NCI-H526 treated with DMSO at 0.1 percent for 48 hours (cell line): Measurements from ENCODE around the gene NREP.

ENCODE experiments used
- DNase-seq: peaks from one replicate; lab custom pipeline; 2025; lab: John Stamatoyannopoulos, UW

The NREP gene

GRCh38 chr5:111765613-111766571 is 8.9 kb upstream of the NREP start:
- no peak for DNase-seq

- no peak for DNase-seq
Observed at GRCh38 chr5:111764019-111764418, 7.0 kb upstream of the NREP start.

GRCh38 chr5:111762895-111763294 is 5.9 kb upstream of the NREP start:
- peak; percentile 33 for DNase-seq

- DNase-seq = no peak
Observed at GRCh38 chr5:111758284-111758628, 1.3 kb upstream of the NREP start.

DNA sequence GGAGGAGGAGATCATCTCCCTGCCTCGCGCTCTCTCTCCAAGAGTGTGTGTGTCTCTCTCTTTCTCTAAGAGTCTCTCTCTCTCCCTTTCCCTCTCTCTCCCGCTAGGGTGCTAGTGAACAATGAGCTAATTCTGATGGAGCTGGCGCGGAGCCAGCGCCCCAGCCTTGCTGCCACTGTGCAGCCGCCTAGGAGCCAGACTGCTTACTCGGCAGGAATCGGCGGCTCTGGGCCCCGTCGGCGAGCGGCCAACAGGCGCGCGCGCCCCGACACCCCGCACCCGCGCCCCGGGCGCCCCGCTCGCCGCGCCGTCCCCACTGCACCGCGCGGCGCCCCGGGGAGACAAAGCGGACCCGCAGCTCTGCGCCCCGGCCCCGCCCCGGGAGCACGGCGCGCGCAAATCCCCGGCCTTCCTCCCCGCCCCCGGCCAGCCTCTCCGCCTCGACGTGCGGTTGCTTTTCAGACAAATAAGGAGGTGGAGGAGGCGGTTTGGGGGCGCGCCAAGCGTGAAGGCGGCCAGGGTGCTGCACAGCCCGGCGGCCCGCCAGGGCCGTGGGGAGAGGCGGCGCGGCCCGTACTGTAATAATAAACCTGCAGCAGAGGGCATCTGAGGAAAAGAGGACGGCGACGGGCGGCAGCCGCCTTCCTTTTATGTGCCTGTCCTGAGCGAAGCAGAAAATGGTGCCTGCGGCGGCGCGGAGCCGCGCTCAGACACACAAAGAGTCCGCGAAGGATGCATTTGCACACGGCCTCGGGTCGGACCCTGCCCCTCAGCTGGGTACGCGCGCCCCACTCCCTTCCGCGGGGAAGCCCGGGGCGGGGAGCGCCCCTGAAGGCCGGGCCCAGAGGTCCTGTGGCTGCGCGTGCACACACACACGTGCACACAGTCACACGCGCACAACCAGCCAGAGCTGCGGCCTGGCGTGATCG is 625 bp upstream of the NREP start:
- DNase-seq = peak; percentile 73

DNA sequence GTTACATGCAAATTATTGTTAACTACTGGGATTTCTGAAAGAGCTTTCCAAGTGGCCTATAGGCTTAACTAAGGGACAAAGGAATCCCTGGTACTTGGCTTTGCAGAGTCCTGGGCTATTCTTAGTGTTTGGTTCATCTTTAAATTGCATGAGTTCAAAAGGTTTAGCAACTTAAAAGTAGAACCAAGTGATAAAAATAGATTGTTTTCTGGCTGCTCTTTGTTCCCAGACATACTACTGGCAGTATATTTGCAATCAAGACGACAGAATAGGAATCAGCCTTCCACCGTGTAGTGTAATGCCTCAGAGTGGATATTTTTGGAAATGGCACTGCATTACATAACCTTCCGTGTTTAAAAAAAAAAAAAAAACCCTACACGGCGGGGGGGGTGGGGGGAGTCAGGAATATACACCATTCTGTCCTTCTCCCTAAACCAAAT is 1.0 kb downstream of the NREP start:
- DNase-seq = peak; percentile 62

- peak; percentile 62 for DNase-seq
Observed at GRCh38 chr5:111755345-111755941, 1.6 kb downstream of the NREP start.

DNA sequence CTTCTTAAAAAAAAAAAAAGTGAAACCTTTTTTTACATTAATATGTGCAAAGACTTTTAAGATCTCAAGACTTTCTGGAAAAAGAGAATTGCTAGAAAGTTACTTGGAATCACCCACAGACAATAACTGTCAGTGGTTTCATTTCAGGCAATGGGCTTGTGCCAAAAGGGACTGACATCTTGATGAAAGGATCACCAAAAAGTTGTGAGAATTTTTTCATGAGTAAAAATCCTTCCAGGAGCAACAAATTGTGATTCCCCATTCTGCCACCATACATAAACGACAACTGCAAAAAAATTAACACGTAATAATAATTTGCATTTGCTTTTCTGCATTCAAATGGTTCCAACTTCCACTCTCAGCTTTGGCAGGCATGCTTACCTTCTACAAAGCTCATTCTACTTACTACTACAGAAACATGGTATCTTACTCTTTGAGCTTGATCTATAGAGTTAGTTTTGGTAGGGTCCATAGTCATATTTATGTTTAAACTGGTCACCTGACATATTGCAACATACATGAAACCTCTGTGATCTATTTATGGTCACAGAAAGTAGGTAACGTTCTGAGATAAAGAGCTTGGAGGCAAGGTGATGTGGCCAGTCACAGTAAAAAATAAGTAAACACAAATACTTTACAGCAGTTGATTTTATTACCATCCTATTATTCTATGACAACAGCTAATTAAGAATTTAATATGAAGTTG is 3.0 kb downstream of the NREP start:
- DNase-seq = peak; percentile 17

GRCh38 chr5:111752426-111752965 is 4.5 kb downstream of the NREP start:
- no peak for DNase-seq

DNA sequence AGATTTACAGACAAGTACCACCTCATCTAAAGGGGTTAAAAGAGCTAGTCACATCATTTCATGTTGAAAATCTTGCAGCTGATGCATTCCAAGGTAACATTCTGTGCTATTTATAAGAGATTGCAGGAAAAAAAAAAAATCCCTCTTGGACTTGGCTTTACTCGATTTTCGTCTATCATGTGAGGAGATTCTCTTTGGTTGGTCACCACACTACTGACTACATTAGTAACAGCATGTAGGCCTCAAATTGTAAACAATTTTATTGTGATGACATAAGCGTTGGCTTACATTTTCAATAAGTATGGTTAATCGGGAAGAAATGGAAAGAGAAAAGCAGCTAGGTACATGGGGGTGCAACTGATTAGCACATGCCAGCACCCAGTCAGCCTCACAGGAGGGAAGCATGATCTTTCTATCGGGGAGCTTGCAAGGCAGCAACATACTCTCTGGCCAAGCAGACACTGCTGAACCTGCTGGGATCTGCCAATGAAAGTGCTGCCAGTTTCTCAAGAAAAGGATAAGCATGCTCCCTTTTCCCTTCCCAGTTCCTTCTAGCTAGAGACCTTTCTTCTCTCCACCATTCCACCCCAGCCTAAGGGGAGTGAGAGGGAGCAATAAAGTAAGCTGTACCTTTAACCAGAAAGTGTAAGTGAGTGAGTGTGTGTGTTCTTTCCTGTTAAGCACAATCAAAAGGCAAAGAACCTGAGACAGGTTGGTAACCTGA is 7.5 kb downstream of the NREP start:
- no peak for DNase-seq

DNA sequence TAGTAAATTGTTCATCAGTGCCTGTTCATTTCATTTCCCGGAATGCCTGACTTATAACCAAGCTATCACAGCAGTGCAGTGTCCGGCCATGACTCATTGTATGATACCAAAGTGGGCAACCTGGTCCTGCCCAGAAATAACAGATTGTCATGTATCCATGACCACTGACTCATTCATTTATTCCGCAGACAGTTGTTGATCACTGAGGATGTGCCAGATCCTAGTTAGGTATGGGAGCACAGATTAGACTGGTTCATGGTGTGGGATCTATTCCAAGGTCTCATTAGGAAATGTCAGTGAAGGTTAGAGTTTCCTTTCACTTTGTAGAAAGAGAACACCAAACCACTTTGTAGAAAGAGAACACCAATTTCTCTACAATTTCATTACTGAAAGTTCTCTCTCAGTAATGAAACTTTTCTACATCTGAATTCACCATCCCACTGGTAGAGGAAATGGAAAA is 8.7 kb downstream of the NREP start:
- DNase-seq = no peak

- no peak for DNase-seq
Observed at GRCh38 chr5:111747337-111747736, 9.7 kb downstream of the NREP start.

GRCh38 chr5:111746791-111747190 is 10.2 kb downstream of the NREP start:
- DNase-seq = no peak

- no peak for DNase-seq
Observed at GRCh38 chr5:111745075-111745739, 11.8 kb downstream of the NREP start.

DNA sequence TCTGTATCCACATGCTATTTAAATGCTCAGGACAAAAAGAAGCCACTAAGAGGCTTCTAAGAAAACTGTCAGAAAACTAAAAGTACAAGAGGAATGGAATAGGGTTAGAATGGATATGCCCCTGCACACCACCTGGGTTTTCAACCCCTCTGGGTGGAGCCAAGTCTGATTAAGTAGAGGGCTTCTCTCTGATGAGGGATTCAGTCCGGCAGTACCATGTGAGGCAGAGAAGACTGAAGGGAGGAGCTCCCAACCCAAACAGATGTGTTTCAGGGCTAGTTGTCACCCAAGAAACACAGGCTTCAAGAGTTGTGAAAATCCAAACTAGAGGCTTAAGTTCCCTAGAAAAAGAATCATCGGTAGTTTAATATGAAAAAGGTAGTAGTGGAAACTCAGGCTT is 12.5 kb downstream of the NREP start:
- no peak for DNase-seq

DNA sequence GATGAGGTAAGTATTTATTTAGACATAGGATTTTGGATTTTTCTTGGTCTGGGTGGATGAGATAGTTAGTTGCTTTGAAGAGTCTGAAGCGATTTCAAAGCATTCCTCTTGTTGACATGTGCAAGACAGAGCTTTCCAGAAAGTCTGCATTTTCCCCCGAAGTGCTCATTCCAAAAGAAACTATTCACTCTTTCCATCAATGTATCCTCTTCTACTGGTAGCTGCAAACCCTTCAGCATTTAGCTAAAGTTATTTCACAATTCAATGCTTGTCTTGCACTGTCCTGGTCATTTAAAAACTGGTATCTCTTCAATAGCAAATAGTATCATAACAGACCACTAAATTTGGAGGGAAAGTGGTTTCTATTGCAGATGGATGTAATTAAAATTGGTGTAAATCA is 13.0 kb downstream of the NREP start:
- no peak for DNase-seq

GRCh38 chr5:111743512-111743911 is 13.5 kb downstream of the NREP start:
- no peak for DNase-seq

DNA sequence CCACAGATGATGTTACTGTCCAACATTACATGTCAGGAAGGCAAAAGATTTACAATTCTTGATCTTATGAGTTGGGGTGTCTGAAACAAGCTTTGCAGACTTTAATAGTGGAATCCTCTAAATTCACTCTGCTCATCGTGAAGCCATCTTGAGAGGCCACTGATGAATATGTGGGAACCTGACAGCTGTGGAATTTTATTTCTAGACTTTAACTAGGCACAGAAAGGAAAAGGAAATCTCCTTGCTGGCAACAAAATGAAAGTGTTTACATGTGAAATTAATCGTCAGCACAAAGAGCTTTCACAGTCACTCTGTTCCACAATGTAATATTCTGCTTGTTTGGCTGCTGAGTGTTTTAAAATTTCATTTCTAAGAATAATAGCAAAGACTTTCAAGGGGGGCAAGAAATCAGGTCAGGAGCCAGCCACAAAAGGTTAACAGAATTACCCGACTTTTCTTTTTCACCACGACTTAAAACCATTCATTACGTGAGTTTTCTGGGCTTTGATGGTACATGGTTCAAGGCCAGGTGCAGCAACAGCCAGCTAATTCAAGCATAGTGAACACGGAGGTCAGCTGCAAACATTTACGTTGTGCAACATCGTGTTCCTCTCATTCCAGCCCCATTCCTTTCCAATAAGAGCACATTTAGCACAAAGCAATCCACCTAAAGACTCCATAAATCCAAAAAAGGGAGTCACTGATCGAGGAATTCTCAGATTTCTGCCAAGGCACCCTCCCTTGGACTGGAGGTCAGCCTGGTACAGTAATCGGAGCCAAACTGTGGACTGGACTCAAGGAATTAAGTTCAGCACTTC is 14.6 kb downstream of the NREP start:
- DNase-seq = no peak

- DNase-seq = peak; percentile 31
Observed at GRCh38 chr5:111741278-111741677, 15.7 kb downstream of the NREP start.
